GM19463 (cell line): ENCODE results near the gene HDAC4.

ENCODE experiments used
- ATAC-seq: cut with Tn5 transposase; IDR thresholded peaks from one replicate; pipeline ENCODE4 v1.9.1; 2021; ENCODE audit warnings: mild to moderate bottlenecking, moderate library complexity; ENCODE audit not compliant: unreplicated experiment

The HDAC4 gene

DNA sequence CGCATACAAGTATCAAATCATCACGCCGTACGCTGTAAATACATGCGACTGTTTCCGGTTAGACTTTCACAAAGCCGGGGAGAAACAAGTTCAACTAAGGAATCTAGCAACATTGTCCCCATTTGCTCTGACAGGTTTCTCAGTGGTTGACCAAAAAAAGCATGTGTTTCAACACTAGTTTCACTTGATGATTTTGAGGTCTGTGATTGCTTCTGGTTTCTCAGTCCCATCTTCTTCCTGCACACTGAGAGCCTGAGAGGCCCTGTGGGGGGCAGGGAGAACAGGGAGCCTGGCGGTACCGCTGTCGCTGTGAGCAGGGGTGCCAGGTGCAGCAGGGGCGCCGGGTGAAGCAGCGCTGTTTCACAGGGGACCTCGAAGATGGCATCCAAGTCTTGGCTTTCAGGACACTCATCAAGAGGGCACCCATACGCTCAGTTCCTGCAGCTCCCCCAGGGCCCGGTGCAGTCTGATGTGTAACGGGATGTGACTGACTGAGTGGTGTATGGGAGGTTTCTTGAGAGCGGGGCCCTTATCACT is 282.1 kb downstream of the HDAC4 start:
- ATAC-seq: no peak

DNA sequence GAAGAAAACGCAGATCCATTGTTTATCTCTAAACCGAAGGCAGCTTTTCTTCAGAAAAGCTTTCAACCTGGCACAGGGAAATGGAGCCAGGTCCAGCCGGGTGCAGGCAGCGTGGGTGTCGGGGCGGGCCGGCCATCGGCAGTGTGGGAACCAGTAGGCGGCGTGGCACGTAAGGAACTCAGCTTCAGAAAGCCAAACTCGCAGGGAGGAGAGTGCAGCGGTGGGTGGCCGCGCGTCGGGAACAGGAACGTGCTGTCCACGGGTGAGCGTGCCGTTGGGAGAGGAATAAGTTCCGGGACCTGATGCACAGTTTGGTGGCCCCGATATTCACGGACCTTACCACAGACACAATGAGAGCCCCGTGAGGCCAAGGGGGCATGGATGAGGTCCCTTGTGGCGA is 282.6 kb downstream of the HDAC4 start:
- no peak for ATAC-seq

DNA sequence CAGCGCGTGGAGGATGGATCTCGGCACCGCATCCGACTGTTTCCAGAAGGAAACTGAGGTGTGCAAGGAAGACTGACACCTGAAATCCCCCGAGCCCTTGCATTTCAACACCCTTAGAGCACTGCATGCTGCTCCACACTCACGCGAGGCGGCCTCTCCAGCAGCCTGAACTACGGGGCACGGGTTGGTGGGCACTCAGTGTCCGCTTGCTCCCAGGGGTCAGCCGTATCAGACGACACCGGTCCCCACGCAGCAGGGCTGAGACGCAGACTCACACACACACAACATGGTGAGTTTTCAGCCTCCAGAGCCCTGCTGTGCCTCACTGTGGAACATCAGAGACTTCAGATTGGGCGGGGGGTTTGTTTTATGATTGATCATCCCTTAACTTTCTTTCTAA is 283.0 kb downstream of the HDAC4 start:
- ATAC-seq: no peak

DNA sequence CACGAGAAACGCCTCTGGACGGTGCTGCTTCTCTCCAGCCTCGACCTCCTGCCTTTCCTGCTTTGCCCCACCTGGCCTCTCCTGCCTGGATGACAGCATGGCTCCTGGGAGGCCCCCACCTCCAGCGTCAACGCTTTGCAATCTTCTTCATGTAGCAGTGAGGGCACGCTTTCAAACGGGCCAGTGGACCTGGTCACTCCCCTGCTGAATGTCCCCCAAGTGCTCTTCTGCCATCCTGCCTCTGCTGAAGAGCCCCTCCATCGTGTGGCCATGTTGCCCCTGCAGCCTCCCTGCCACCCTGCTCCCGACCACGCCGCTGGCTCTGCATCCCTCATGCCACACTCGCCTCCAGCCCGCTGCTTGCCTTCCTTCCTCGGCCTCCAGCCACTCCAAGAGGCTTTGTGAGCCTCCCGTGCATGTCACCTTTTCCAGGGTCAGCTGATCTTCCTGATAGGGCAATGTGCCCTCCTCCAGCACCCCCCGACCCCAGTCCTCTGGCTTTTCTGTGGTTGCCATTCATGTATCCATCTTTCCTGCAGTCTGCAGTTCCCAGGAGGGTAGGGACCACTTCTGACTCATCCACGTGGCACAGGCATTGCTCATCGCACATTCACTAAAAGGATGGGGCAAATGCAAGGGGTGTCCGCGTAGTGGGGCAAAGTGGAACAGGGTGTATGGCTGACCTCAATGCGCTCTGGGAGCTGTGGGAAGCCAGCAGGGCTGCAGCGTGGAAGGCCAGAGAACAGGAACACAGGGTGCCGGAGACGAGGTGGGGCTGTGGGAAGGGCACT is 284.2 kb downstream of the HDAC4 start:
- no peak for ATAC-seq

DNA sequence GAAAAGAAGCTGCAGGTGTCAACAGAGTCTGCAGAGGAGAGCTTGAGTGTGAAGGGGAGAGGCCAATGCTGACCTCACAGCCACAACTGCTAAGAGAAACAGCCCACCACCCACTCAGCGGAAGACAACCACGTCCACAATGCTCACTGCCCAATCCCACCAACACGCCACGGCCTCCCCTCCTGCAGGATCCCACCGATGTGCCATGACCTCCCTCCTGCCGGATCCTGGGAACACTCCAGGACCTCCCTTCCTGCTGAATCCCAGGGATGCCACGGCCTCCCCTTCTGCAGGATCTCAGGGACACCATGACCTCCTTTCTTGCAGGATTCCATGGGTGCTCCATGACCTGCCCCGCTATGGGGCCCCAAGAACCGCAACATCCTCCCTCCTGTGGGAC is 285.2 kb downstream of the HDAC4 start:
- no peak for ATAC-seq

DNA sequence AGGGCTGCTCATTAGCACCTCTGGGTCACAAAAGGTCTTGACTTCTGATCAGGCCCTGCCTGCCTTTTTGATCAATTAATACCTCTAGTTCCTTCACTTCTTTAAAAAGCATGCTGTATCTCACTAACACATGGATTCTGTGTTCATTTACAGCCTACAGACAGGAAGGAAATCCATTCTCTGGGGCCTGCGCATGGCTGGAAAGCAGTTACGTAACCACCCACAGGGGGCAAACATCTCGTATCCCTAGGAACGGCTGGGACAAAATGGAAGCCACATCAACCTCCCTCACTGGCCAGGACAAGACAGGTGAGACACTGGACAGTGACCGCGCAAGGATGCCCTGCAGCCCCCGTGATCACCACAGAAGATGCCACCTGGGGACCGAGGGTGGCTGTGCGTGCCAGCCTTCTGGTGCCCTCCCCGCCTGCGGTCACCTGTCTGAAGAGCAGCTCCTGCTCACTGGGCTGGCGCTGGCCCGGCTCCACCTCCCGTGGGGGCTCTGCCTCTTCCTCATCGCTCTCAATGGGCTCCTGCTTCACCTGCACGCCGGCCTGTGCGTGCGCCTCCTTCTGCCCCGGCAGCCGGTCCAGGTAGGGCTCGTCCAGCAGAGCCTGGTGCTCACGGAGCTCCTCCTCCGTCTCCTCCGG is 286.1 kb downstream of the HDAC4 start:
- ATAC-seq: no peak

DNA sequence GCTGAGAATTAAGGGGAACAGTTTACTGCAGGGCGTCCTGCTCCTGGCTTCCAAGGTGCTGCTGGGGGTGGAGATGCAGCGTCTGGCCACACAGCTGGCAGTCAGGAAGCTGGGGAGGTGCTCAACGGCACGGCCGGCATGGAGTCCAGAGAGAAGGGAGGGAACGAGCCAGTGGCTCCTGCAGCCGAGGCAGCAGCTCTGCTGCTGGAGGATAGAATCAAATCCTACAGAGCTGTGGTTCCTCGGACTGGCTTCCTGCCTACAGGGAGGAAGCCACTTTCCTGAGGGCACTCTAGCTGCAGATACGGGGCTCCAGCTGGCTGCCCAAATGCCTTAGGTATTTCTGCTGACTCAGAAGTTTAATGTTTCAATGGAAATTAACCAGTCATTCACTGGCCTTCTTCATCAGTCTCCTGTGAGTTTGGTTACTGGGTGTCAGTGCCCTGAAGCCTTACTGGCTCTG is 286.7 kb downstream of the HDAC4 start:
- ATAC-seq: no peak

DNA sequence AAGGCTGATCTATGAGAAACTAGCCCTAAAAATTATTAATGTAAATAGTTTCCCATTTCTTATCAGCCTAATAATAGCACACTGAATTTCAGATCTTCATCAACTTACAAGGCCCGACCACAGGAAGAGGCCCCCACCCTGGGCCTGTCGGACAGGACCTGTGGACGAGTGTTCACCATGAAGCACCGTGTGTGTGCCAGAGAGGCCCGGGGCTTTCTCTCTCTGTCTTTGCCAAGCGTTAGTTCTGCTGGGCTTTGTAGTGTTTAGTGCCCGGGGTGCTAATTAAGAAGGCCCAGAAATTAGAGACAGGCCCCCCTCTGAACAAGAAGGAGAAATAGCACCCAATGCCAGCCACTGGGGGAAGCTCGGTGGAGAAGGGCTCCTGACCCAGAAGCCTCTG is 287.2 kb downstream of the HDAC4 start:
- no peak for ATAC-seq

DNA sequence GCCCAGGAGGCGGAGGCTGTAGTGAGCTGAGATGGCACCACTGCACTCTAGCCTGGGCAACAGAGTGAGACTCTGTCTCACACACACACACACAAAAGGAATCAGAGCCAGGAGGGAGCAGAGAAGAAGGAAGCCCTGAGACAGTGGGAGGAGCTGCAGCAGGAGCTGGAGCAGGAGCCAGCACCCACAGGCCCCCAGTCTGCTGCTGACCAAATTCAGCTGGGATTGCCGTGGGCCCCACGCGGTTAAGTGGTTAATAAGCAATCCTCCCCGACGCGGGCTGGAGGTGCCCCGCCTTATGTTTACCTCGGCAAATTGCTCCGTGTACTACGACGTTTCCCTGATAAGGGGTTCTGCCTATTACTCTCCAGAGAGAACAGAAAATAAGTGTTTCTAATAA is 287.6 kb downstream of the HDAC4 start:
- ATAC-seq: no peak

DNA sequence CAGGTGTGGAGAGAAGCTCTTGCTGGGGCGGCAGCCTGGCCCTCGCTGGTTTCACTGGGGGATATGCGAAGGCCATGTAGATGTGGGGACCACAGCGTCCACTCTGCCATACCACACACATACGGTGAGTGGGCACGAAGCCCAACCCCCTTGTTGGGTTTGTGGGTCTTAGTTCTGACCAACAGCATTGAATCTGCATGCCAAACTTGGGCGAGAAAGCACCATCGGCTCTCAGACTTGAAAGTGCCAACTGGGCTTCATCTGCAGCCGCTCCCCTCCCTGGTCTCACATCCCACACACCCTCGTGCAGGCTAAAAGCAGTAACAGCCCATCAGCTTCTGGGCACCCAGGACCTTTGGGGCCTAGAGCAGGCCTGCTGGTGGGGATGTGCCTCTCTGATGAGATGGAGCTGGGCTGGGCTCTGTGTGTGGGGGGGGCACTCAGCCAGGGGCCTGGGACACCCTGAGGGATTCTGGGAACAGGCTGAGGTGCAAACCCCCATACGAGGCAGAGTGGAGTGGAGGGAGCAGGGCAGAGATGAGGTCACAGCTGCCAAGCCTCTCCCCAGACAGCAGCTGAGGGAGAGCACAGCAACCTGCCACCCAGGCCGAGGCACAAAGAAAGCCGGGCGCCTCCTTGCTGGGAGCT is 288.6 kb downstream of the HDAC4 start:
- ATAC-seq: no peak

DNA sequence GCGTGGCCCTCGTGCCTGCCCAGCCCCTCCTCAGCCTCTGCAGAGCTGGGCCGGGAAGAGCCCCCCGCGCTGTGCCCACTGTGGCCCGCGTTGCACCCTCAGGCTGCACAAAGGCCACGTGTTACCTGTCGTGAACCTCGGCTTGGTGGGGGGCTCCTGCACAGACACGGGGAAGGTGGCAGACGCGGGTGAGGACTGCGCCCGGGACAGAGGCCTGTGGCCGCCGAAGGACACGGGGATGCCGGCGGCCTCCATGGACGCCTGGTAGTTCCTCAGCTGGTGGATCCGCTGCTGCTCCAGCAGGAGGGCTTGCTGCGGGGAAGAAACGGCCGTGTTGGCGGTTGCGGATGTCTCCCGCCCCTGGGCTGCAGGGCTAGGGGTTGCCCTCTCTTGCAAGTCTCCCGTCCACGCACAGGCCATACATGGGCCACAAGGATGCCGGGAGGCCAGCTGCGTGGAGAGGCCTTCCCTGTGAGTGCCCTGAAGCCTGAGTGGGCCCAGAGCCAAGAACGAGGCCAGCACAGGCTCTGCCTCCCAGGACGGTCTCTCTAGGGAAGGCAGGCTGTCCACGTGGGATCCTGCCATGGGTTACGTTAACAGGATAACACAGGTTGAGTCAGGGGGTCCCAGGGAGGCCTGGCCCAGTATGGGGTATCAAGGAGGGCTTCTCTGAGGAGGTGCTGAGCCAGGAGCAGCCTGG is 289.3 kb downstream of the HDAC4 start:
- ATAC-seq: no peak

DNA sequence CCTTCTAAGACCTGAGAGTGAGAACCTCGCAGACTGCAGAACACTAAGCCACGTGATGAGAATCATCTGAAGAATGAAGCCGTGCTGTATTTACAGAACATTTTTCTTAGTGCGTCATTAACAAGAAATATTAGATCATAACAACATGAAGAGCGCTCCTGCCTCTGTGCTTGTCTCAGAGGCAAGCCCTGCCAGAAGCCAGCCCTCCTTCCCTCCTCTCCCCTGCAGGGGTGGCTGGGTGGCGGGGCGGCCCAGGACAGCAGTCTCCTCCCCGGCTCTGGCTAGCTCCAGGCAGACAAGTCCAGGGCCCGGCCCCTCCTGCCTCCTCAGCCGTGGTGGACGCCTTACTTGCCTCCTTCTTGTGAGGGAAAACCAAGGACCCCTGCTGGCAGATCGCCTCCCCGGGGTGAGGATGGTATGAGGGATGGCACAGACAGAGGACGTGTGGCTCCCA is 290.2 kb downstream of the HDAC4 start:
- no peak for ATAC-seq

DNA sequence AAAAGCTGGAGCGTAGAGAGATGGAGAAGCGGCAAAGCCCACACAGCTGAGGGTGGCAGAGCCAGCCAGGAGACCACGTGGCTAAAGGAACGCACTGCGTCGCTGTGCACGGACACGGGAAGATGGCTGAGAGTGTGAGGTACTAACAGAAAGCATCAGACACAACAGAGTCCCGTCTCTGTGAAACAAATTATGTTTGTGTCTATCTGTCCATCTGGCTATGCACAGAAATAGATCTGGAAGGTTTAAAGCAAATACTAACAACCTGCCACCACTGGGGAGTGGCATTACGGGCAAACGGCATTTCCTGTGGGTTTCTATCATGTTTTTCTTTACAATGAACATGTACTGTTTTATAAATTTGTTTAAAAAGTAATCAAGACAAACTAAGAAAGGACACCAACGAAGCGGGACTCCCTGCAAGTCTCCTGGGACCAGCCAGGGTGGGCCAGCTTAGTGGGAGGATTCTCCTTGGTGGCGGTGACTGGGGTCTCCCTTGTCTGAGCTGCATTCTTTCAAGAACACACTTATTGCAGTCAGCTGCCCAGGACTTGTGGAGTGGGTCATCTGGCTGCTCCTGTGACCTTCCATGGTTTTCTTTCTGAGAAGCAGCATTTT is 290.8 kb downstream of the HDAC4 start:
- no peak for ATAC-seq

DNA sequence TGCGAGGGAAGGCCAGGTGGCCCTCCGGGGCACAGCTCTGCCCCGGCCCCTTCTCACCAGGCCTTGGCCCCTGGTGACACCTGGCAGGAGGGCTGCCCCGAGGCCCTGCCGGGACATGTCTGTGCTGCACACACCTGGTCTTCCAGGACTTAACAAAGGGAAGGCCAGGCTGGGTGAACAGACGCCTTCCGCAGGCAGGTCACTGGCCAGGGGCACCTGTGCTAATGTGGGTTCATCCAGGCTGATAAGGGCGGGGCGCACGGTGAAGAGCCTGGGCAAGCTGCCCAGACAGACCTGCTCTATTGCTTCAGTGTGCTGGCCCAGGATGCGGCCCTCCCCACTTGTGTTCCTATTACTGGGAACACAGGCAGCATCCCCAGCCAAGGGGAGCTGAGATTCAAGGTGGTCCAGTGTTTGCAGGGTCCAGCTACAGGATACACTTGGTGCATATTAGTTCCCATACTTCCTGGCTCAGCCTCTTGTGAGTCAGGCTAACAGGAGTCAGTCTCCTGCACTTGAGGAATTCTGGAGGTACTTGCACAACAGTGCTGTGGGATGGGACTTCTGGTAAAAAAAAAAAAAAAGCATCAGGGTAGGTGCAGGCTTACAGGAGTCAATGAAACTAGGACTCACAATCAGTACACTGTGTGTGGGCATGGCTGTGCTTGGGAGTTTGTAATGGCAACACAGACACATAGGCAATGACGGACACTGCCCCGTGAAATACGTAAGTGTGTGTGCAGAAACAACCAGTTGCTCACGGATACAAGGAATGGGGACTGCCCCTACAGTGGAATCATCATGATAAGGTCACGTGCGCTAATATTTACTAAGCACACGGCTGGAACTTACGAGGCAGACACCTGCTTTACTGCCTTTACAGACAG is 291.5 kb downstream of the HDAC4 start:
- no peak for ATAC-seq

DNA sequence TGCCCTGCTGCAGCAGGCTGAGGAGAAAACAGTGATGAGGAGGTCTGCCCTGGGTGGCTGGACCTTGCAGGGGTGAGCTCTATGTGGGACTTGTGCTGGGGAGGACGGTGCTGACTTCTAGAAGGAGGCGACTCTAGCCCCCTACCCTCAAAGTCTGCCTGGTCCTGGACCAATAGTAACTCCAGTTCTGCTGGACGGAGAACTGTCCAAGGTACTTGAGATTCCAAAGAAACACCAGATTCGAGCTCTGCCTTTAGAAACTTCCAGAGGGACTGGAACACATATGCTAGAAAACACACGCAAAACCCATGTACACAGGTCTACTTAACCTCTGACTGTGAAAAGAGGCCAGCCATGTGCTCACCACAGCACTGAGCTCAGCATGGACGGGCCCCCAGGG is 292.4 kb downstream of the HDAC4 start:
- no peak for ATAC-seq

DNA sequence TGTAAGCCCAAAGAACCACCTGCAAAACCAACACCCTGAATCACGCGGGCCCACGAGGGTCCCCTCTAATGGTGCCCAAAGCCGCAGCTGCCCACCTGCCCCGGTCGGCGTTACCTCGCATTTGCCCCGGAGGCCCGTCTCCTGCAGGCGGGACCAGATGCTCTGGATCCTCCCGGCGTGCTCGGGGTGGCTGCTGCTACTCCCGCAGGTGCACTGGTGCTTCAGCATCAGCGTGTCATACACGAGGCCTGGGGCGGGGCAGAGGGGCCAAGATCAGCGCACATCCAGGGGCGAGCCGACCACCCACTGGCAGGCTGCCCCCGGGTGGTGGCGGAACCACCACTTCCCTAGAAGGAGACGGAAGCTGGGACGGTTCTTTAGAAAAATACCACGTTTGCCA is 292.9 kb downstream of the HDAC4 start:
- ATAC-seq: no peak

DNA sequence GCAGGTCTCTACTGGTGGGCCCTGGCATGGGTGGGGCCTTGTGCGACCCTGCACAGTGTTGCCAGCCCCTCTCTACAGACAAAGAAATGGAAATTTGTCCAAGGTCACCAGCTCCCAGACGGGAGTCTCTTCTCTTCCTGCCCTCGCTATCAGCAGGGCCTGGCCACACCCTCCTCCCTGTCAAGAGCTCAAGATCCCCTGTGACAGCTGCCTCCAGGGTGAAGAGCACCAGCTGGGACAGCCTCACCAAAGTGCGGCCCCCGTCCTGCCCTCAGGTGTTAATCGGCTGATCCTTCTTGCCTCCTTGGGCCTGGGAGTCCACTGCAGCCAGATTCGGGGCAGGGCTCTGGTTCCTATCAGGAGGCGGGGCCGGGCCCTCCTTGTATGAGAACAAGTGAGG is 293.9 kb downstream of the HDAC4 start:
- ATAC-seq: no peak

DNA sequence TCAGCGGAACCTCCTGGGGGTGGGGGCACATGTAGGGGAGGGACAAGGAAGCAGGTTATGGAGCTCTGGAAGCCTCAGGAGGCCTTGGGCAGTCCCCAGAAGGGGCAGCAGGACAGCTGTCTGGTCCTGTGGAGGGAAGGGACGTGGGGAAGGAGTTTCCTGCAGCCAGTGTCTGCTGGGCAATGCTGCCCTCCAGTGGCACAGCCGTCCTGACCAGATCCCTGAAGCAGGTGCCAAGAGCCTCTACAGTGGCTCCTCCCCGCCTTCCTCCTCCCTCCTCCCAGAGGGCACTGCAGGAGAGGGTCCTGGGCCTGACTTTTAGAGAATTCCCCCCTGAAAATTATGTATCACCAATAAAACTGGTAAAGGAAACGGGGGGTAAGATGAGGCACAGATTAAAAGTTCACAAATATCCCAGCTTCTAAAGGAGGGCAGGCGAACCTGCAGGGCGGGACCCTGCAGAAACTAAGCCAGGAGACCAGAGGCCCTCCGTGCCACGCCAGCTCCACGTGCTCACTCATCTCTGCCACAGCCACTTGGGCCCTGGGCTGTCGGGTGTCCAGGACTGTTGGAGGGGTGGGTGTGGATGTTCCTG is 294.4 kb downstream of the HDAC4 start:
- ATAC-seq: no peak

DNA sequence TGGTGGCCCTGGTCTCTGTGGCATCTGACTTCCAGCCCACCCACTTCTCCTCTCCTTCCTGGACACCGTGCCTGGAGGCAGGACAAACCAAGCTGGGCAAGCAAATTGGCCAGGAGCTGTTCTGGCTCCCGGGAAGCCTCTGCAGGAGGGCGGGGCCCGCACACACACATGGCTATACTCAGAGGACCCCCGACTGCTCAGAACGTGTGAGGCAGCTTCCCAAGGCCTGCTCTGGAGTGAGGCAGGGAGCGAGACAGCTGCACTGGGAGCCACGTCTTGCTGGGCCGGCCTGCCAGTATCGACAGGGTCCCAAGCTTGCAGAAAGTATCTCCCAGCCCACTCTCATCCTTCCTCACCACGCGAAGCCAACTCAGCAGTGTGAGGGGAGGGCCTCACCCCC is 295.6 kb downstream of the HDAC4 start:
- ATAC-seq: no peak
